Type B pancreatic cell (in vitro differentiated cells): ENCODE results near the gene TIFAB. TPM values are rescaled to one million over a fixed set of nuclear protein-coding genes. Genes with fewer than 3 reads are reported as not detected.

Source experiments
- DNase-seq: peaks from one replicate; pipeline ENCODE4 v3.0.0; 2021; ENCODE audit warnings: mixed read lengths; ENCODE audit not compliant: unreplicated experiment; ENCODE audit errors: extremely low spot score
- H3K27ac Mint-ChIP-seq: 2 replicates; pipeline ENCODE4 v1.8.0; 2021; ENCODE audit warnings: mild to moderate bottlenecking, mixed read lengths
- H3K27me3 Mint-ChIP-seq: 2 replicates; pipeline ENCODE4 v1.8.0; 2021; ENCODE audit warnings: mixed read lengths
- H3K36me3 Mint-ChIP-seq: 2 replicates; pipeline ENCODE4 v1.8.0; 2021; ENCODE audit warnings: mixed read lengths
- H3K4me1 Mint-ChIP-seq: one replicate; pipeline ENCODE4 v1.8.0; 2021; ENCODE audit warnings: mixed read lengths; ENCODE audit not compliant: unreplicated experiment
- H3K4me3 Mint-ChIP-seq: 2 replicates; pipeline ENCODE4 v1.8.0; 2021; ENCODE audit warnings: mild to moderate bottlenecking, mixed read lengths
- H3K9me3 Mint-ChIP-seq: 2 replicates; pipeline ENCODE4 v1.8.0; 2021; ENCODE audit warnings: mixed read lengths
- CTCF ChIP-seq: fragments of 200-600 bp; sonication (generic); conservative IDR thresholded peaks from 2 replicates; pipeline ENCODE4 v1.5.0; 2021; ENCODE audit warnings: antibody characterized with exemption, mild to moderate bottlenecking
- total RNA-seq: library from RNA; stranded (reverse); gene quantifications from 2 replicates; pipeline ENCODE4 v1.2.1, GENCODE V29; 2021; ENCODE audit warnings: low replicate concordance

TIFAB gene
- total RNA-seq, 1 donor from 2014 or later = not detected

- peaks cover 29% of the 10 kb centered on the region for H3K27me3 Mint-ChIP-seq
Observed at GRCh38 chr5:135423146-135423845, 28.9 kb downstream of the TIFAB start.

GRCh38 chr5:135422419-135422818 lies 29.7 kb downstream of the TIFAB start:
- Mint-ChIP-seq H3K27ac (no peak overlapping the region), H3K36me3 (no peaks in the 10 kb centered on the region), H3K4me1 (no peaks in the 10 kb centered on the region), H3K4me3 (no peak overlapping the region), H3K27me3 (peaks cover 35% of the 10 kb centered on the region), H3K9me3 (no peaks in the 10 kb centered on the region)
- DNase-seq = no peak
- no peak for TF ChIP-seq CTCF

More at GRCh38 chr5:135423146-135423845, 28.9 kb downstream of the TIFAB start:
- H3K4me1 Mint-ChIP-seq = no peaks in the 10 kb centered on the region
- no peak overlapping the region for H3K4me3 Mint-ChIP-seq
- TF ChIP-seq CTCF = no peak
- no peaks in the 10 kb centered on the region for H3K36me3 Mint-ChIP-seq
- H3K27ac Mint-ChIP-seq = no peak overlapping the region
- no peak for DNase-seq
- H3K9me3 Mint-ChIP-seq = no peaks in the 10 kb centered on the region

- H3K4me3 Mint-ChIP-seq = no peak overlapping the region
- H3K4me1 Mint-ChIP-seq = no peaks in the 10 kb centered on the region
- no peak for DNase-seq
- H3K27me3 Mint-ChIP-seq = peaks cover 47% of the 10 kb centered on the region
- TF ChIP-seq CTCF = no peak
- H3K36me3 Mint-ChIP-seq = no peaks in the 10 kb centered on the region
- H3K27ac Mint-ChIP-seq = no peak overlapping the region
- H3K9me3 Mint-ChIP-seq = no peaks in the 10 kb centered on the region
Observed at GRCh38 chr5:135417083-135417482, 35.1 kb downstream of the TIFAB start.

GRCh38 chr5:135405082-135405481 lies 47.1 kb downstream of the TIFAB start:
- Mint-ChIP-seq H3K9me3 (no peaks in the 10 kb centered on the region), H3K27me3 (peaks cover 18% of the 10 kb centered on the region), H3K27ac (no peak overlapping the region), H3K36me3 (no peaks in the 10 kb centered on the region), H3K4me1 (peaks cover 12% of the 10 kb centered on the region), H3K4me3 (no peak overlapping the region)
- TF ChIP-seq CTCF = no peak
- no peak for DNase-seq

- Mint-ChIP-seq H3K4me3 (no peak overlapping the region), H3K4me1 (peaks cover 29% of the 10 kb centered on the region), H3K36me3 (no peaks in the 10 kb centered on the region), H3K9me3 (no peaks in the 10 kb centered on the region), H3K27me3 (peaks cover 11% of the 10 kb centered on the region), H3K27ac (no peak overlapping the region)
- DNase-seq = no peak
- no peak for TF ChIP-seq CTCF
Observed at GRCh38 chr5:135402031-135402430, 50.1 kb downstream of the TIFAB start.
